Measurements from ENCODE around the gene SLAMF1. TPM values are rescaled to one million over a fixed set of nuclear protein-coding genes. Genes with fewer than 3 reads are reported as not detected.

SLAMF1 gene
- total and polyA plus RNA-seq, 4 donors = 0.09 to 1.1 (median 0.17) TPM

GRCh38 chr1:160620942-160621632, 25.8 kb downstream of the SLAMF1 start (continued):
- TF ChIP-seq, protein P1, sequence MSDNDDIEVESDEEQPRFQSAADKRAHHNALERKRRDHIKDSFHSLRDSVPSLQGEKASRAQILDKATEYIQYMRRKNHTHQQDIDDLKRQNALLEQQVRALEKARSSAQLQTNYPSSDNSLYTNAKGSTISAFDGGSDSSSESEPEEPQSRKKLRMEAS (IDR thresholded peaks at IDR 0.05) = no peak

GRCh38 chr1:160619742-160620277, 27.0 kb downstream of the SLAMF1 start:
- DNase-seq (ENCODE audit: low spot score) = no peak
- no peaks in the 10 kb centered on the region for H3K9me3 ChIP-seq (ENCODE audit: control insufficient read depth in 4 of 4, low read length in 3 of 4)
- no peak overlapping the region for H3K27ac ChIP-seq (ENCODE audit: low read depth in 1 of 2, low read length in 2 of 2)
- H3K4me1 ChIP-seq (ENCODE audit: control insufficient read depth in 4 of 4, insufficient read depth in 4 of 4, low read length in 3 of 4) = no peaks in the 10 kb centered on the region
- no peaks in the 10 kb centered on the region for H3K27me3 ChIP-seq (ENCODE audit: control insufficient read depth in 4 of 4, insufficient read depth in 4 of 4, low read length in 3 of 4)
- WGBS = 90% methylated on average over 4 of the region's 4 CpGs
- no peaks in the 10 kb centered on the region for H3K36me3 ChIP-seq (ENCODE audit: control insufficient read depth in 4 of 4, insufficient read depth in 3 of 4, low read depth in 1 of 4, low read length in 3 of 4)
- H3K4me3 ChIP-seq (ENCODE audit: low read depth in 1 of 3, low read length in 3 of 3) = no peak overlapping the region
- H3K9ac ChIP-seq (ENCODE audit: low read depth in 1 of 2, low read length in 2 of 2) = no peak overlapping the region
- TF ChIP-seq CTCF (IDR thresholded peaks at IDR 0.05; ENCODE audit: low read depth, low read length, missing input control) = no peak
- TF ChIP-seq SP1 (IDR thresholded peaks at IDR 0.05) = no peak
- TF ChIP-seq TAF1 (conservative IDR thresholded peaks at IDR 0.05) = no peak
- TF ChIP-seq HNF4G (IDR thresholded peaks at IDR 0.05) = no peak
- TF ChIP-seq ZBTB33 (IDR thresholded peaks at IDR 0.05) = no peak
- TF ChIP-seq, protein P2, sequence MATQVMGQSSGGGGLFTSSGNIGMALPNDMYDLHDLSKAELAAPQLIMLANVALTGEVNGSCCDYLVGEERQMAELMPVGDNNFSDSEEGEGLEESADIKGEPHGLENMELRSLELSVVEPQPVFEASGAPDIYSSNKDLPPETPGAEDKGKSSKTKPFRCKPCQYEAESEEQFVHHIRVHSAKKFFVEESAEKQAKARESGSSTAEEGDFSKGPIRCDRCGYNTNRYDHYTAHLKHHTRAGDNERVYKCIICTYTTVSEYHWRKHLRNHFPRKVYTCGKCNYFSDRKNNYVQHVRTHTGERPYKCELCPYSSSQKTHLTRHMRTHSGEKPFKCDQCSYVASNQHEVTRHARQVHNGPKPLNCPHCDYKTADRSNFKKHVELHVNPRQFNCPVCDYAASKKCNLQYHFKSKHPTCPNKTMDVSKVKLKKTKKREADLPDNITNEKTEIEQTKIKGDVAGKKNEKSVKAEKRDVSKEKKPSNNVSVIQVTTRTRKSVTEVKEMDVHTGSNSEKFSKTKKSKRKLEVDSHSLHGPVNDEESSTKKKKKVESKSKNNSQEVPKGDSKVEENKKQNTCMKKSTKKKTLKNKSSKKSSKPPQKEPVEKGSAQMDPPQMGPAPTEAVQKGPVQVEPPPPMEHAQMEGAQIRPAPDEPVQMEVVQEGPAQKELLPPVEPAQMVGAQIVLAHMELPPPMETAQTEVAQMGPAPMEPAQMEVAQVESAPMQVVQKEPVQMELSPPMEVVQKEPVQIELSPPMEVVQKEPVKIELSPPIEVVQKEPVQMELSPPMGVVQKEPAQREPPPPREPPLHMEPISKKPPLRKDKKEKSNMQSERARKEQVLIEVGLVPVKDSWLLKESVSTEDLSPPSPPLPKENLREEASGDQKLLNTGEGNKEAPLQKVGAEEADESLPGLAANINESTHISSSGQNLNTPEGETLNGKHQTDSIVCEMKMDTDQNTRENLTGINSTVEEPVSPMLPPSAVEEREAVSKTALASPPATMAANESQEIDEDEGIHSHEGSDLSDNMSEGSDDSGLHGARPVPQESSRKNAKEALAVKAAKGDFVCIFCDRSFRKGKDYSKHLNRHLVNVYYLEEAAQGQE (IDR thresholded peaks at IDR 0.05) = no peak
- TF ChIP-seq NR2F2 (IDR thresholded peaks at IDR 0.05) = no peak
- TF ChIP-seq JUND (IDR thresholded peaks at IDR 0.05) = no peak
- TF ChIP-seq, protein P3, sequence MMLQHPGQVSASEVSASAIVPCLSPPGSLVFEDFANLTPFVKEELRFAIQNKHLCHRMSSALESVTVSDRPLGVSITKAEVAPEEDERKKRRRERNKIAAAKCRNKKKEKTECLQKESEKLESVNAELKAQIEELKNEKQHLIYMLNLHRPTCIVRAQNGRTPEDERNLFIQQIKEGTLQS (IDR thresholded peaks at IDR 0.05) = no peak
- TF ChIP-seq FOXA2 (IDR thresholded peaks at IDR 0.05) = no peak
- no peak for TF ChIP-seq HNF4A (conservative IDR thresholded peaks at IDR 0.05)
- TF ChIP-seq, protein P1 (IDR thresholded peaks at IDR 0.05) = no peak
- no peak for TF ChIP-seq EGR1 (IDR thresholded peaks at IDR 0.05; ENCODE audit: low read depth in 2 of 2)
- no peak for TF ChIP-seq RAD21 (IDR thresholded peaks at IDR 0.05)
